IMR-90 (cell line): ENCODE data around the gene ITPR2. TPM values are rescaled to one million over a fixed set of nuclear protein-coding genes. Genes with fewer than 3 reads are reported as not detected.

Experiments
- ATAC-seq: fragments of 200-7000 bp; cut with Tn5 transposase; 2 replicates; pipeline ENCODE4 v1.9.1; 2020; ENCODE audit warnings: low read depth, mild to moderate bottlenecking, moderate library complexity
- BruUV-seq: library from RNA; stranded (reverse); fragments of 400-500 nt; replicated peaks from 2 replicates; lab custom pipeline; 2021; lab: Mats Ljungman, UMichigan
- CTCF ChIA-PET: fragments of 300-600 bp; formaldehyde crosslinking; extraction: SDS; loops from one replicate; lab custom pipeline; 2021; ENCODE audit warnings: antibody characterized with exemption; lab: Yijun Ruan, JAX
- POLR2A ChIA-PET: fragments of 300-600 bp; sonication (Branson Sonifier 250); formaldehyde crosslinking; loops from one replicate; lab custom pipeline; 2022; ENCODE audit warnings: antibody characterized with exemption; ENCODE audit not compliant: unreplicated experiment; lab: Charles Lee
- DNase-seq: peaks from one replicate; pipeline ENCODE4 v3.0.0; 2013
- H2AFZ ChIP-seq: replicated peaks from 2 replicates; pipeline ENCODE3; 2013; ENCODE audit warnings: low read length, mild to moderate bottlenecking; ENCODE audit not compliant: poor library complexity
- H2AK5ac ChIP-seq: 2 replicates; pipeline ENCODE4 v1.6.1; 2013; ENCODE audit warnings: low read depth, low read length, inconsistent platforms
- H2AK9ac ChIP-seq: replicated peaks from 2 replicates; pipeline ENCODE3; 2013; ENCODE audit warnings: mild to moderate bottlenecking, low read depth, low read length, moderate library complexity; ENCODE audit not compliant: poor library complexity
- H2BK120ac ChIP-seq: 2 replicates; pipeline ENCODE4 v1.6.1; 2013; ENCODE audit warnings: low read depth, low read length, inconsistent platforms
- H2BK15ac ChIP-seq: 3 replicates; pipeline ENCODE4 v1.6.1; 2013; ENCODE audit warnings: low read depth, low read length, inconsistent platforms
- H2BK20ac ChIP-seq: 2 replicates; pipeline ENCODE4 v1.6.1; 2013; ENCODE audit warnings: low read depth, mild to moderate bottlenecking, inconsistent platforms, low read length, moderate library complexity
- H2BK5ac ChIP-seq: 2 replicates; pipeline ENCODE4 v1.6.1; 2013; ENCODE audit warnings: mild to moderate bottlenecking, low read depth, low read length, inconsistent platforms; ENCODE audit not compliant: poor library complexity, severe bottlenecking
- H3K14ac ChIP-seq: replicated peaks from 2 replicates; pipeline ENCODE4 v1.6.1; 2013; ENCODE audit warnings: low read depth, low read length, inconsistent platforms
- H3K18ac ChIP-seq: 2 replicates; pipeline ENCODE4 v1.6.1; 2013; ENCODE audit warnings: low read depth, low read length, control low read depth
- H3K23ac ChIP-seq: 2 replicates; pipeline ENCODE4 v1.6.1; 2013; ENCODE audit warnings: low read depth, low read length, inconsistent platforms
- H3K27ac ChIP-seq: 2 replicates; pipeline ENCODE4 v1.5.1; 2013; ENCODE audit warnings: mild to moderate bottlenecking, control low read depth, low read length; ENCODE audit not compliant: insufficient read depth
- H3K27me3 ChIP-seq: 2 replicates; pipeline ENCODE4 v1.6.1; 2013; ENCODE audit warnings: low read length; ENCODE audit not compliant: control insufficient read depth, insufficient read depth
- H3K36me3 ChIP-seq: 2 replicates; pipeline ENCODE4 v1.6.1; 2013; ENCODE audit warnings: low read length, mixed read lengths; ENCODE audit not compliant: control insufficient read depth, insufficient read depth
- H3K4ac ChIP-seq: 2 replicates; pipeline ENCODE4 v1.6.1; 2013; ENCODE audit warnings: low read depth, low read length, inconsistent platforms
- H3K4me1 ChIP-seq: 2 replicates; pipeline ENCODE4 v1.6.1; 2013; ENCODE audit warnings: low read length, mixed read lengths; ENCODE audit not compliant: control insufficient read depth, insufficient read depth
- H3K4me2 ChIP-seq: 2 replicates; pipeline ENCODE4 v1.6.1; 2013; ENCODE audit warnings: low read depth, mild to moderate bottlenecking, control low read depth, low read length, moderate library complexity
- H3K4me3 ChIP-seq: 2 replicates; pipeline ENCODE4 v1.5.1; 2013; ENCODE audit warnings: low read depth, mild to moderate bottlenecking, control low read depth, low read length, moderate library complexity; ENCODE audit not compliant: insufficient read depth
- H3K56ac ChIP-seq: 2 replicates; pipeline ENCODE4 v1.6.1; 2013; ENCODE audit warnings: low read length, inconsistent platforms; ENCODE audit not compliant: insufficient read depth; ENCODE audit errors: extremely low read depth
- H3K79me1 ChIP-seq, 2 experiments: 2 replicates each; pipeline ENCODE4 v1.6.1; 2013; ENCODE audit warnings: low read length in 2 of 2, inconsistent platforms in 1 of 2, low read depth in 1 of 2
- H3K9ac ChIP-seq: 2 replicates; pipeline ENCODE4 v1.6.1; 2013; ENCODE audit warnings: low read depth, low read length, control low read depth
- H3K9me1 ChIP-seq: 2 replicates; pipeline ENCODE4 v1.6.1; 2013; ENCODE audit warnings: low read length, inconsistent platforms; ENCODE audit not compliant: insufficient read depth
- H3K9me3 ChIP-seq: 2 replicates; pipeline ENCODE4 v1.6.1; 2013; ENCODE audit warnings: low read length; ENCODE audit not compliant: control insufficient read depth, insufficient read depth
- H4K20me1 ChIP-seq: 2 replicates; pipeline ENCODE4 v1.6.1; 2013; ENCODE audit warnings: low read length, inconsistent platforms; ENCODE audit not compliant: insufficient read depth
- H4K5ac ChIP-seq: 2 replicates; pipeline ENCODE4 v1.6.1; 2013; ENCODE audit warnings: mild to moderate bottlenecking, low read depth, low read length, control low read depth
- H4K8ac ChIP-seq, 2 experiments: 2 replicates each; pipeline ENCODE4 v1.6.1; 2013; ENCODE audit warnings: low read depth in 2 of 2, low read length in 2 of 2, control low read depth in 1 of 2, inconsistent platforms in 1 of 2
- H4K91ac ChIP-seq: 2 replicates; pipeline ENCODE4 v1.6.1; 2013; ENCODE audit warnings: low read depth, low read length, inconsistent platforms; ENCODE audit not compliant: insufficient read depth
- BHLHE40 ChIP-seq: fragments of 150-350 bp; IDR thresholded peaks from 2 replicates; pipeline ENCODE4 v1.6.1; 2016; ENCODE audit warnings: mild to moderate bottlenecking, low read depth, low read length
- CEBPB ChIP-seq: IDR thresholded peaks from 2 replicates; pipeline ENCODE4 v1.6.1; 2012; ENCODE audit warnings: low read depth, low read length, improper control_type of control experiment
- CHD1 ChIP-seq: IDR thresholded peaks from 2 replicates; pipeline ENCODE4 v1.6.1; 2012; ENCODE audit warnings: low read depth, low read length, improper control_type of control experiment
- FOS ChIP-seq: fragments of 150-350 bp; IDR thresholded peaks from 2 replicates; pipeline ENCODE4 v1.6.1; 2016; ENCODE audit warnings: low read depth, low read length
- MAFK ChIP-seq: IDR thresholded peaks from 2 replicates; pipeline ENCODE4 v1.6.1; 2012; ENCODE audit warnings: low read depth, low read length, improper control_type of control experiment
- MAZ ChIP-seq: IDR thresholded peaks from 2 replicates; pipeline ENCODE4 v1.6.1; 2012; ENCODE audit warnings: low read depth, mild to moderate bottlenecking, low read length, improper control_type of control experiment, moderate library complexity, borderline replicate concordance
- MXI1 ChIP-seq: IDR thresholded peaks from 2 replicates; pipeline ENCODE4 v1.6.1; 2012; ENCODE audit warnings: low read depth, mild to moderate bottlenecking, low read length, moderate library complexity, borderline replicate concordance
- NFE2L2 ChIP-seq: fragments of 150-350 bp; IDR thresholded peaks from 2 replicates; pipeline ENCODE4 v1.6.1; 2016; ENCODE audit warnings: low read depth, mild to moderate bottlenecking, low read length
- POLR2A ChIP-seq: IDR thresholded peaks from 2 replicates; pipeline ENCODE4 v1.6.1; 2012; ENCODE audit warnings: mild to moderate bottlenecking, low read depth, low read length
- RAD21 ChIP-seq: IDR thresholded peaks from 2 replicates; pipeline ENCODE4 v1.6.1; 2012; ENCODE audit warnings: low read length, improper control_type of control experiment
- RCOR1 ChIP-seq: IDR thresholded peaks from 2 replicates; pipeline ENCODE4 v1.6.1; 2012; ENCODE audit warnings: mild to moderate bottlenecking, low read length, improper control_type of control experiment; ENCODE audit not compliant: insufficient replicate concordance
- RFX5 ChIP-seq: IDR thresholded peaks from 2 replicates; pipeline ENCODE4 v1.8.0; 2012; ENCODE audit warnings: low read depth, mild to moderate bottlenecking, low read length, moderate library complexity
- SMC3 ChIP-seq: fragments of 150-350 bp; IDR thresholded peaks from 2 replicates; pipeline ENCODE4 v1.6.1; 2016; ENCODE audit warnings: low read depth, mild to moderate bottlenecking, antibody characterized with exemption, low read length, moderate library complexity
- WGBS, 2 experiments: methylation state at CpG; one replicate each; pipeline versions ENCODE4 v1.1.5 to v1.1.7; 2013; ENCODE audit warnings: missing lambda C conversion rate in 2 of 2; ENCODE audit not compliant: insufficient read length in 1 of 2; ENCODE audit errors: extremely low coverage in 2 of 2; 5-methylcytosine and 5-hydroxymethylcytosine counted together
- dilution Hi-C: fragments of 300-500 bp; cut with HindIII; formaldehyde crosslinking; loops from one replicate; pipeline ENCODE4 v1.14.3; 2018; ENCODE audit warnings: low sequenced_read_pairs; ENCODE audit not compliant: unreplicated experiment
- in situ Hi-C: fragments of 300-500 bp; cut with MboI; formaldehyde crosslinking; loops from 3 replicates; pipeline ENCODE4 v1.14.3; 2019; ENCODE audit warnings: low sequenced_read_pairs, inconsistent platforms, mixed read lengths
- intact Hi-C: fragments of 100-400 bp; cut with micrococcal nuclease; formaldehyde crosslinking; loops from 2 replicates; pipeline ENCODE4 v1.10.0; 2022
- polyA plus RNA-seq, 3 experiments: library from polyadenylated mRNA; depleted of rRNA; stranded (reverse); fragments of >200 nt; gene quantifications; 2 replicates each; pipeline ENCODE4 v1.2.3, GENCODE V29; 2012; ENCODE audit warnings: low replicate concordance in 1 of 3
- total RNA-seq: library from RNA; depleted of rRNA; stranded (reverse); fragments of >200 nt; gene quantifications from 2 replicates; pipeline ENCODE4 v1.2.3, GENCODE V29; 2012
- TF ChIP-seq, protein P1 (sequence below): fragments of 150-350 bp; IDR thresholded peaks from 2 replicates; pipeline ENCODE4 v1.6.1; 2017; ENCODE audit warnings: mild to moderate bottlenecking, antibody characterized with exemption, low read length, low read depth
- TF ChIP-seq, protein P2 (sequence below): conservative IDR thresholded peaks from 2 replicates; pipeline ENCODE4 v1.5.1; 2012; ENCODE audit warnings: mild to moderate bottlenecking, low read depth, low read length, improper control_type of control experiment
- TF ChIP-seq, protein P3 (sequence below): fragments of 150-350 bp; IDR thresholded peaks from 2 replicates; pipeline ENCODE4 v1.6.1; 2016; ENCODE audit warnings: low read depth, mild to moderate bottlenecking, low read length, moderate library complexity, borderline replicate concordance

ITPR2 gene
- total and polyA plus RNA-seq, 2 of the 4 experiments (the other 2 are of a cell fraction), result 1.2 to 9.0 TPM

DNA sequence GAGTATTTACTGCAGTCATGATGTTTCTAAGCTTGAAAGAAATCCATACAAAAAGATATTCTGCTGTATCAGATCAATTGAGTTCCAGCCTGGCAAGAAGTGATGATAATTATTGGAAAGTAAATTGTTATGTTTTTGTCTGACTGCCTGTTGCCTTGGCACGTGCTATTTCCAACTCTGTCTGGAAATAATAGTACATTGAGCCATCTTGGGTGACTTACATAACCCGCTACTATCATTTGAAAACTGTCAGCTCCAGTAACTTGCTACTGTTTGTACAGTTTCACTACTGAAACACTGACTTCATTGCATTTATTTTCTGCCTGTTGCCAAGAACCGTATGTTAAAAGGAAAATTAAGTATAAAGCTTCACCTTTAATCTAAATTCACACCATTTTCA lies 318.6 kb downstream of the ITPR2 start:
- Histone ChIP-seq H3K79me1 (no peaks in the 10 kb centered on the region), H3K9ac (no peak overlapping the region), H2BK120ac (no peak overlapping the region), H2BK5ac (no peak overlapping the region), H3K9me1 (no peaks in the 10 kb centered on the region), H2AFZ (no peak overlapping the region), H3K4me3 (no peak overlapping the region), H3K27ac (no peak overlapping the region), H3K23ac (no peak overlapping the region), H2AK5ac (no peak overlapping the region), H3K14ac (no peak overlapping the region), H2BK15ac (no peak overlapping the region), H4K20me1 (no peaks in the 10 kb centered on the region), H4K8ac (no peak overlapping the region), H2AK9ac (no peak overlapping the region), H4K91ac (no peak overlapping the region), H3K18ac (no peak overlapping the region), H3K27me3 (no peaks in the 10 kb centered on the region), H3K4me1 (no peaks in the 10 kb centered on the region), H2BK20ac (no peak overlapping the region), H3K36me3 (no peaks in the 10 kb centered on the region), H3K4ac (no peak overlapping the region), H3K4me2 (no peak overlapping the region), H3K9me3 (no peaks in the 10 kb centered on the region), H3K56ac (no peak overlapping the region), H4K5ac (no peak overlapping the region)
- ChIA-PET CTCF (no interaction called here), POLR2A (no interaction called here)
- in situ Hi-C loops (no loop called here), intact Hi-C loops (no loop called here), dilution Hi-C loops (no loop called here)
- BruUV-seq, result no TSS peak
- TF ChIP-seq POLR2A (no peak), NFE2L2 (no peak), RCOR1 (no peak), BHLHE40 (no peak), RFX5 (no peak), CEBPB (no peak), MAFK (no peak), SMC3 (no peak), FOS (no peak), CHD1 (no peak), MAZ (no peak), MXI1 (no peak), RAD21 (no peak)
- TF ChIP-seq, protein P1, sequence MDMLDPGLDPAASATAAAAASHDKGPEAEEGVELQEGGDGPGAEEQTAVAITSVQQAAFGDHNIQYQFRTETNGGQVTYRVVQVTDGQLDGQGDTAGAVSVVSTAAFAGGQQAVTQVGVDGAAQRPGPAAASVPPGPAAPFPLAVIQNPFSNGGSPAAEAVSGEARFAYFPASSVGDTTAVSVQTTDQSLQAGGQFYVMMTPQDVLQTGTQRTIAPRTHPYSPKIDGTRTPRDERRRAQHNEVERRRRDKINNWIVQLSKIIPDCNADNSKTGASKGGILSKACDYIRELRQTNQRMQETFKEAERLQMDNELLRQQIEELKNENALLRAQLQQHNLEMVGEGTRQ, result no peak
- TF ChIP-seq, protein P2, sequence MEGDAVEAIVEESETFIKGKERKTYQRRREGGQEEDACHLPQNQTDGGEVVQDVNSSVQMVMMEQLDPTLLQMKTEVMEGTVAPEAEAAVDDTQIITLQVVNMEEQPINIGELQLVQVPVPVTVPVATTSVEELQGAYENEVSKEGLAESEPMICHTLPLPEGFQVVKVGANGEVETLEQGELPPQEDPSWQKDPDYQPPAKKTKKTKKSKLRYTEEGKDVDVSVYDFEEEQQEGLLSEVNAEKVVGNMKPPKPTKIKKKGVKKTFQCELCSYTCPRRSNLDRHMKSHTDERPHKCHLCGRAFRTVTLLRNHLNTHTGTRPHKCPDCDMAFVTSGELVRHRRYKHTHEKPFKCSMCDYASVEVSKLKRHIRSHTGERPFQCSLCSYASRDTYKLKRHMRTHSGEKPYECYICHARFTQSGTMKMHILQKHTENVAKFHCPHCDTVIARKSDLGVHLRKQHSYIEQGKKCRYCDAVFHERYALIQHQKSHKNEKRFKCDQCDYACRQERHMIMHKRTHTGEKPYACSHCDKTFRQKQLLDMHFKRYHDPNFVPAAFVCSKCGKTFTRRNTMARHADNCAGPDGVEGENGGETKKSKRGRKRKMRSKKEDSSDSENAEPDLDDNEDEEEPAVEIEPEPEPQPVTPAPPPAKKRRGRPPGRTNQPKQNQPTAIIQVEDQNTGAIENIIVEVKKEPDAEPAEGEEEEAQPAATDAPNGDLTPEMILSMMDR, result no peak
- TF ChIP-seq, protein P3, sequence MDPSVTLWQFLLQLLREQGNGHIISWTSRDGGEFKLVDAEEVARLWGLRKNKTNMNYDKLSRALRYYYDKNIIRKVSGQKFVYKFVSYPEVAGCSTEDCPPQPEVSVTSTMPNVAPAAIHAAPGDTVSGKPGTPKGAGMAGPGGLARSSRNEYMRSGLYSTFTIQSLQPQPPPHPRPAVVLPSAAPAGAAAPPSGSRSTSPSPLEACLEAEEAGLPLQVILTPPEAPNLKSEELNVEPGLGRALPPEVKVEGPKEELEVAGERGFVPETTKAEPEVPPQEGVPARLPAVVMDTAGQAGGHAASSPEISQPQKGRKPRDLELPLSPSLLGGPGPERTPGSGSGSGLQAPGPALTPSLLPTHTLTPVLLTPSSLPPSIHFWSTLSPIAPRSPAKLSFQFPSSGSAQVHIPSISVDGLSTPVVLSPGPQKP, result no peak
- ATAC-seq (no peak), DNase-seq (no peak)
- 60% methylated on average over 2 of the region's 3 CpGs; no CpG with 5 or more reads in 1 of the 2 experiments for WGBS, 2 experiments
